Lower leg skin (tissue), 4 donors: Measurements from ENCODE around the gene SOAT2. TPM values are rescaled to one million over a fixed set of nuclear protein-coding genes. Genes with fewer than 3 reads are reported as not detected.

Experiments used
- DNase-seq, 2 donors: peaks; one replicate each; pipeline ENCODE4 v3.0.0-alpha.2; 2019; ENCODE audit warnings: low spot score in 2 of 2
- H3K4me3 ChIP-seq: fragments of 200-600 bp; sonication (generic); 2 replicates; pipeline ENCODE4 v1.5.1; 2017; ENCODE audit warnings: mild to moderate bottlenecking, low read depth; ENCODE audit not compliant: poor library complexity, severe bottlenecking
- POLR2A ChIP-seq, 2 donors: fragments of 450-650 bp; IDR thresholded peaks; one replicate each; pipeline ENCODE4 v1.6.1; 2016 to 2017; ENCODE audit warnings: antibody characterized with exemption in 2 of 2, mild to moderate bottlenecking in 1 of 2, moderate library complexity in 1 of 2
- WGBS, 2 donors: methylation state at CpG; one replicate each; pipeline ENCODE4 v1.1.5; 2018; 5-methylcytosine and 5-hydroxymethylcytosine counted together
- intact Hi-C: fragments of 100-400 bp; cut with DNase I; formaldehyde crosslinking; loops from one replicate; pipeline ENCODE4 v1.15.0; 2023; ENCODE audit warnings: low total_unique reads
- total RNA-seq, 4 donors: library from RNA; depleted of rRNA; stranded (reverse); fragments of >200 nt; gene quantifications; one replicate each; pipeline ENCODE4 v1.1.0, GENCODE V29; 2016
- TF ChIP-seq, protein P1 (sequence below), 3 donors: fragments of 450-650 bp; IDR thresholded peaks; one replicate each; pipeline ENCODE4 v1.5.1; 2016; ENCODE audit warnings: antibody characterized with exemption in 3 of 3, mild to moderate bottlenecking in 3 of 3, moderate library complexity in 2 of 3

Gene SOAT2
- total RNA-seq, 4 donors from 2014 or later, result 0.26 to 0.63 TPM; not detected in 2

- intact Hi-C loops, result no loop called here
- DNase-seq, result peak; percentile 92 to 99
- H3K4me3 ChIP-seq, result no peak overlapping the region
- WGBS, 2 donors, result 9 to 10% methylated on average over 6 of the region's 6 CpGs
- TF ChIP-seq POLR2A (IDR thresholded peaks at IDR 0.05), result no peak
- TF ChIP-seq, protein P1, sequence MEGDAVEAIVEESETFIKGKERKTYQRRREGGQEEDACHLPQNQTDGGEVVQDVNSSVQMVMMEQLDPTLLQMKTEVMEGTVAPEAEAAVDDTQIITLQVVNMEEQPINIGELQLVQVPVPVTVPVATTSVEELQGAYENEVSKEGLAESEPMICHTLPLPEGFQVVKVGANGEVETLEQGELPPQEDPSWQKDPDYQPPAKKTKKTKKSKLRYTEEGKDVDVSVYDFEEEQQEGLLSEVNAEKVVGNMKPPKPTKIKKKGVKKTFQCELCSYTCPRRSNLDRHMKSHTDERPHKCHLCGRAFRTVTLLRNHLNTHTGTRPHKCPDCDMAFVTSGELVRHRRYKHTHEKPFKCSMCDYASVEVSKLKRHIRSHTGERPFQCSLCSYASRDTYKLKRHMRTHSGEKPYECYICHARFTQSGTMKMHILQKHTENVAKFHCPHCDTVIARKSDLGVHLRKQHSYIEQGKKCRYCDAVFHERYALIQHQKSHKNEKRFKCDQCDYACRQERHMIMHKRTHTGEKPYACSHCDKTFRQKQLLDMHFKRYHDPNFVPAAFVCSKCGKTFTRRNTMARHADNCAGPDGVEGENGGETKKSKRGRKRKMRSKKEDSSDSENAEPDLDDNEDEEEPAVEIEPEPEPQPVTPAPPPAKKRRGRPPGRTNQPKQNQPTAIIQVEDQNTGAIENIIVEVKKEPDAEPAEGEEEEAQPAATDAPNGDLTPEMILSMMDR (IDR thresholded peaks at IDR 0.05), result peak in 1 of 3 donors; percentile 93
Measured at GRCh38 chr12:53099071-53099882, 4.0 kb upstream of the SOAT2 start.

GRCh38 chr12:53100466-53101151, 2.7 kb upstream of the SOAT2 start:
- intact Hi-C loops, result no loop called here
- H3K4me3 ChIP-seq, result no peak overlapping the region
- DNase-seq, result peak in 1 of 2 donors; percentile 76
- TF ChIP-seq, protein P1 (IDR thresholded peaks at IDR 0.05), result no peak
- no peak for TF ChIP-seq POLR2A (IDR thresholded peaks at IDR 0.05)
- 85 to 88% methylated on average over 13 of the region's 13 CpGs for WGBS, 2 donors

DNA sequence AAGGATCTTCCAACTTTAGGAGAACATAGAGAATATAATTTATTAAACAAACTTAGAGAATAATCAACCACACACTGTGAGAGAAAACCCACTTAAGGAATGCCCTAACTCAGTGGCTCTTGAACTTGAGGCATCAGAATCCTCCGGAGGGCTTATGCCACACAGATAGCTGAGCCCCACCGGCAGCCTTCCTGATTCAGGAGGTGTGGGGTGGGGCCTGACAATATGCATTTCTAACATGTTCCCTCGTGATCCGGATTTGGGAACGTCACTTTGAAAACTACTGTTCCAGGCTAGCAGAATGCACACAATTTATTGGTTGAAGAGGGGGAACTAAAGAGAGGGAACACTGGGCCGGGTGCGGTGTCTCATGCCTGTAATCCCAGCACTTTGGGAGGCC, 2.0 kb upstream of the SOAT2 start:
- intact Hi-C loops, result no loop called here
- DNase-seq, result peak in 1 of 2 donors; percentile 77
- TF ChIP-seq, protein P1 (IDR thresholded peaks at IDR 0.05), result no peak
- no peak for TF ChIP-seq POLR2A (IDR thresholded peaks at IDR 0.05)
- no peak overlapping the region for H3K4me3 ChIP-seq
- 86 to 87% methylated on average over 7 of the region's 7 CpGs for WGBS, 2 donors

DNA sequence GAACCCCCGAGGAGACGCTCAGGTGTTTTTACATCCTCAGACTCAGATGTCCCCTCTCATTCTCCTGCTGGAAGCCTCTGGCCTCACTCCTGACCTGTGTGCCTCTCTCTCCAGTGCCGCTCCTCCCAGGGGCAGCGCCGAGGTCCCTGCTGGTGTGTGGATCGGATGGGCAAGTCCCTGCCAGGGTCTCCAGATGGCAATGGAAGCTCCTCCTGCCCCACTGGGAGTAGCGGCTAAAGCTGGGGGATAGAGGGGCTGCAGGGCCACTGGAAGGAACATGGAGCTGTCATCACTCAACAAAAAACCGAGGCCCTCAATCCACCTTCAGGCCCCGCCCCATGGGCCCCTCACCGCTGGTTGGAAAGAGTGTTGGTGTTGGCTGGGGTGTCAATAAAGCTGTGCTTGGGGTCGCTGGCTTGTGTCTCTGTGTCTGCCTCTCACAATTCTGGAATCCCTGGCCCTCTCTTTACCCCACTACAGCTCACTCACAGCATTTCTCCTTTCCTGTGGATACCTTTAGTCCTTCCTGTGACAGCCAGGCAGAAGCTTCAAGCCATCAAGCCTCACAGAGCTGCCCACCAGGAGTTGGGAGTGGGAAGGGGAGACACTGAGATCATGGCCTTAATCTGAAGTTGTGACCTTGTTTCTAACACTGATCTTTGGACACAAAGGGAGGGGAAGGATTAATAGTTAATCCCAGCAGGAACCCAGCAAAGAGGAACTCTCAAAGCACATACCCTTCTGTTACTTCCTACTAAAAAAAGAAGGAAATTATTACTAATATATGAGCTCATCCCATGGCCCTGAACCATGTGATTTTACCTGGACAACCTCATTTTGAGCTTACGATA, 1.1 kb upstream of the SOAT2 start:
- H3K4me3 ChIP-seq, result no peak overlapping the region
- no peak for TF ChIP-seq POLR2A (IDR thresholded peaks at IDR 0.05)
- TF ChIP-seq, protein P1 (IDR thresholded peaks at IDR 0.05), result no peak
- intact Hi-C loops, result no loop called here
- 85 to 86% methylated on average over 11 to 12 of the region's 12 CpGs for WGBS, 2 donors
- DNase-seq, result peak in 1 of 2 donors; percentile 84

DNA sequence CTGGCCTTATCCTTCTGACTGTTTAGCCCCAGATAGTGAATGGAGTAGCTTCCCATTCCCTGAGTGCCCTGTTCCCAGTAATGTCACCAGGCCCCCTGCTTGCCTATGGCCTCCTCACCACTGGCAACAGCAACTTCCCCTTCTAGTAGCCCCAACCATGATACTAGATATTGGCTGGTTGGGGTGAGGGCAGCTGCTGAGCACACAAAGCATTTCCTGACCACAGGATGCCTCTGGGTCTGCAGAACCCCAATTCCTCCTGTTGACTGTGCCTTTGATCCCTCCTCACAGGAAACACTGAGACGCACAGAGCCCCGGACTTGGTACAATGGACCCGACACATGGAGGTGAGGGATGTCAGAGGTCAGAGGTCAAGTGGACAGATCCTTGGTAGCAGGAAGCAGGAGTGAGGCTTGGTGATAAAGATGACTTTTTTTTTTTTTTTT, 597 bp downstream of the SOAT2 start:
- TF ChIP-seq POLR2A (IDR thresholded peaks at IDR 0.05), result no peak
- TF ChIP-seq, protein P1 (IDR thresholded peaks at IDR 0.05), result no peak
- H3K4me3 ChIP-seq, result no peak overlapping the region
- DNase-seq, result peak in 1 of 2 donors; percentile 76
- intact Hi-C loops, result no loop called here
- WGBS, 2 donors, result 62 to 65% methylated on average over 3 of the region's 3 CpGs
